ENCODE results near the gene SOX10.

The SOX10 gene

GRCh38 chr22:37924386-37925065 lies 59.8 kb downstream of the SOX10 start:
- TF ChIP-seq CTCF (IDR thresholded peaks at IDR 0.05; ENCODE audit: control insufficient read depth, extremely low read depth, insufficient read depth) = no peak

GRCh38 chr22:37923927-37924326 lies 60.4 kb downstream of the SOX10 start:
- H3K4me3 ChIP-seq (ENCODE audit: low read depth, low read length) = no peak overlapping the region
- DNase-seq (ENCODE audit: low read depth) = no peak
- TF ChIP-seq CTCF (IDR thresholded peaks at IDR 0.05; ENCODE audit: control insufficient read depth, extremely low read depth, insufficient read depth) = no peak

More at GRCh38 chr22:37924386-37925065, 59.8 kb downstream of the SOX10 start:
- H3K4me3 ChIP-seq (ENCODE audit: low read depth, low read length) = no peak overlapping the region
- no peak for DNase-seq (ENCODE audit: low read depth)
